ENCODE data around the gene CD247. TPM values are rescaled to one million over a fixed set of nuclear protein-coding genes. Genes with fewer than 3 reads are reported as not detected.

The CD247 gene
- total and polyA plus RNA-seq, 10 of the 15 experiments (the other 5 are each of a cell fraction or from before 2014, with no cell fraction given): 0.10 to 0.77 (median 0.30) TPM

- intact Hi-C loops (cut with micrococcal nuclease; ENCODE audit: unreplicated experiment): no loop called here
- TF ChIP-seq NFXL1 (IDR thresholded peaks at IDR 0.05; ENCODE audit: borderline replicate concordance) (no peak), ZNF687 (IDR thresholded peaks at IDR 0.05) (no peak), IKZF1 (conservative IDR thresholded peaks at IDR 0.05) (no peak), E2F4 (IDR thresholded peaks at IDR 0.05; ENCODE audit: low read depth, low read length) (no peak), EED (IDR thresholded peaks at IDR 0.05; ENCODE audit: low read depth) (no peak), IRF3 (IDR thresholded peaks at IDR 0.05) (no peak), RFX5 (IDR thresholded peaks at IDR 0.05; ENCODE audit: low read depth, low read length) (no peak), FOXK2 (IDR thresholded peaks at IDR 0.05) (no peak), RELA (IDR thresholded peaks at IDR 0.05; ENCODE audit: borderline replicate concordance, partially characterized antibody) (no peak), DPF2 (IDR thresholded peaks at IDR 0.05) (no peak), PBX3 (IDR thresholded peaks at IDR 0.05; ENCODE audit: insufficient replicate concordance, low read depth, low read length) (no peak), BCL3 (IDR thresholded peaks at IDR 0.05; ENCODE audit: borderline replicate concordance, insufficient read depth, low read depth, low read length, poor library complexity, severe bottlenecking) (no peak), SMC3 (IDR thresholded peaks at IDR 0.05; ENCODE audit: borderline replicate concordance, low read length) (no peak), IRF5 (IDR thresholded peaks at IDR 0.05; ENCODE audit: borderline replicate concordance) (no peak)
Measured at GRCh38 chr1:167460836-167461235, 57.5 kb downstream of the CD247 start.

More at GRCh38 chr1:167460836-167461235, 57.5 kb downstream of the CD247 start:
- Histone ChIP-seq H3K27ac (ENCODE audit: control insufficient read depth, insufficient read depth) (no peak overlapping the region), H3K9me3 (replicated peaks; ENCODE audit: control insufficient read depth, insufficient read depth, low read length) (no peaks in the 10 kb centered on the region), H3K4me2 (ENCODE audit: control insufficient read depth, insufficient read depth) (no peak overlapping the region), H3K4me3 (no peak overlapping the region), H4K20me1 (ENCODE audit: control insufficient read depth, insufficient read depth) (no peaks in the 10 kb centered on the region), H3K4me1 (ENCODE audit: control insufficient read depth, insufficient read depth, low read length) (peaks cover 5% of the 10 kb centered on the region), H3K9ac (ENCODE audit: control insufficient read depth, insufficient read depth, low read length) (no peak overlapping the region), H3K27me3 (replicated peaks in 1 of 2; ENCODE audit: control insufficient read depth in 2 of 2, insufficient read depth in 2 of 2, low read length in 1 of 2) (no peaks in the 10 kb centered on the region), H3K79me2 (ENCODE audit: control insufficient read depth, insufficient read depth, low read length) (no peaks in the 10 kb centered on the region), H2AFZ (ENCODE audit: control insufficient read depth, low read depth, low read length) (no peak overlapping the region), H3K36me3 (ENCODE audit: control insufficient read depth in 2 of 2, insufficient read depth in 2 of 2, low read length in 1 of 2) (no peaks in the 10 kb centered on the region)
- ChIA-PET POLR2A (no interaction called here), RAD21 (ENCODE audit: unreplicated experiment) (no interaction called here), SMC1A (ENCODE audit: uncharacterized antibody, unreplicated experiment) (no interaction called here), CTCF (no interaction called here)
- FAIRE-seq (no peak), DNase-seq (ENCODE audit: low read depth, low spot score) (no peak), ATAC-seq (no peak)
- WGBS (ENCODE audit: insufficient coverage, insufficient replicate concordance, low lambda C conversion rate, missing lambda C conversion rate): 63% methylated on average over 14 of the region's 14 CpGs
- no TSS peak for BruUV-seq (replicated peaks)
- in situ Hi-C loops (cut with MboI): no loop called here
